Smooth muscle cell (in vitro differentiated cells): ENCODE measurements around the gene CD300A. TPM values are rescaled to one million over a fixed set of nuclear protein-coding genes. Genes with fewer than 3 reads are reported as not detected.

Experiments
- DNase-seq: peaks from one replicate; lab custom pipeline; 2025; ENCODE audit not compliant: unreplicated experiment; lab: John Stamatoyannopoulos, UW
- H2AFZ ChIP-seq: fragments of 200-600 bp; sonication (generic); 2 replicates; pipeline ENCODE4 v1.6.0; 2016; ENCODE audit warnings: antibody characterized with exemption, low read depth, mild to moderate bottlenecking
- H3F3A ChIP-seq: fragments of 200-600 bp; sonication (generic); 2 replicates; pipeline ENCODE4 v1.6.0; 2017; ENCODE audit warnings: antibody characterized with exemption, low read depth
- H3K27ac ChIP-seq: fragments of 200-600 bp; sonication (generic); 2 replicates; pipeline ENCODE4 v1.5.1; 2016; ENCODE audit warnings: low read depth, mild to moderate bottlenecking
- H3K27me3 ChIP-seq: fragments of 200-600 bp; sonication (generic); 2 replicates; pipeline ENCODE4 v1.6.1; 2016; ENCODE audit warnings: low read depth, mild to moderate bottlenecking
- H3K36me3 ChIP-seq: fragments of 200-600 bp; sonication (generic); 2 replicates; pipeline ENCODE4 v1.5.1; 2016; ENCODE audit warnings: low read depth
- H3K4me1 ChIP-seq: fragments of 200-600 bp; sonication (generic); 2 replicates; pipeline ENCODE4 v1.5.1; 2016; ENCODE audit warnings: low read depth
- H3K4me2 ChIP-seq: fragments of 200-600 bp; sonication (generic); 2 replicates; pipeline ENCODE4 v1.6.0; 2016; ENCODE audit warnings: mild to moderate bottlenecking
- H3K4me3 ChIP-seq: fragments of 200-600 bp; sonication (generic); 2 replicates; pipeline ENCODE4 v1.5.1; 2016; ENCODE audit warnings: mild to moderate bottlenecking
- H3K79me2 ChIP-seq: fragments of 200-600 bp; sonication (generic); 2 replicates; pipeline ENCODE4 v1.6.0; 2016; ENCODE audit warnings: low read depth, mild to moderate bottlenecking
- H3K9ac ChIP-seq: fragments of 200-600 bp; sonication (generic); 2 replicates; pipeline ENCODE4 v1.6.0; 2016; ENCODE audit warnings: low read depth
- H3K9me3 ChIP-seq: fragments of 200-600 bp; sonication (generic); replicated peaks from 2 replicates; pipeline ENCODE4 v1.5.1; 2016; ENCODE audit warnings: low read depth
- H4K20me1 ChIP-seq: fragments of 200-600 bp; sonication (generic); 2 replicates; pipeline ENCODE4 v1.6.0; 2016; ENCODE audit warnings: low read depth
- WGBS: methylation state at CpG from one replicate; pipeline ENCODE4 v1.1.7; 2016; ENCODE audit warnings: low lambda C conversion rate; 5-methylcytosine and 5-hydroxymethylcytosine counted together
- polyA plus RNA-seq: library from polyadenylated mRNA; unstranded; fragments of >200 nt; fragmentation: Nextera tagmentation; extraction: Ambion mirVana; gene quantifications from 2 replicates; pipeline ENCODE4 v1.2.1, GENCODE V29; 2016
- total RNA-seq: library from RNA; depleted of rRNA; stranded (reverse); fragments of >200 nt; gene quantifications from 2 replicates; pipeline ENCODE4 v1.2.3, GENCODE V29; 2014
- TF ChIP-seq, protein P1 (sequence below): fragments of 200-600 bp; sonication (generic); IDR thresholded peaks from 2 replicates; pipeline ENCODE4 v1.5.1; 2017; ENCODE audit warnings: borderline replicate concordance, mild to moderate bottlenecking, antibody characterized with exemption; ENCODE audit not compliant: insufficient read depth, poor library complexity, severe bottlenecking

Gene CD300A
- total and polyA plus RNA-seq, 2 experiments from 2014 or later = not detected

- Histone ChIP-seq H4K20me1 (no peaks in the 10 kb centered on the region), H3K9ac (no peak overlapping the region), H3K79me2 (no peaks in the 10 kb centered on the region), H3K4me2 (no peak overlapping the region), H3K9me3 (no peaks in the 10 kb centered on the region), H3K36me3 (no peaks in the 10 kb centered on the region), H2AFZ (no peak overlapping the region), H3K4me3 (no peak overlapping the region), H3F3A (no peaks in the 10 kb centered on the region), H3K27me3 (peaks cover 3% of the 10 kb centered on the region), H3K4me1 (peaks cover 6% of the 10 kb centered on the region), H3K27ac (no peak overlapping the region)
- TF ChIP-seq, protein P1, sequence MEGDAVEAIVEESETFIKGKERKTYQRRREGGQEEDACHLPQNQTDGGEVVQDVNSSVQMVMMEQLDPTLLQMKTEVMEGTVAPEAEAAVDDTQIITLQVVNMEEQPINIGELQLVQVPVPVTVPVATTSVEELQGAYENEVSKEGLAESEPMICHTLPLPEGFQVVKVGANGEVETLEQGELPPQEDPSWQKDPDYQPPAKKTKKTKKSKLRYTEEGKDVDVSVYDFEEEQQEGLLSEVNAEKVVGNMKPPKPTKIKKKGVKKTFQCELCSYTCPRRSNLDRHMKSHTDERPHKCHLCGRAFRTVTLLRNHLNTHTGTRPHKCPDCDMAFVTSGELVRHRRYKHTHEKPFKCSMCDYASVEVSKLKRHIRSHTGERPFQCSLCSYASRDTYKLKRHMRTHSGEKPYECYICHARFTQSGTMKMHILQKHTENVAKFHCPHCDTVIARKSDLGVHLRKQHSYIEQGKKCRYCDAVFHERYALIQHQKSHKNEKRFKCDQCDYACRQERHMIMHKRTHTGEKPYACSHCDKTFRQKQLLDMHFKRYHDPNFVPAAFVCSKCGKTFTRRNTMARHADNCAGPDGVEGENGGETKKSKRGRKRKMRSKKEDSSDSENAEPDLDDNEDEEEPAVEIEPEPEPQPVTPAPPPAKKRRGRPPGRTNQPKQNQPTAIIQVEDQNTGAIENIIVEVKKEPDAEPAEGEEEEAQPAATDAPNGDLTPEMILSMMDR = no peak
- no peak for DNase-seq
- 83% methylated on average over 11 of the region's 11 CpGs for WGBS
Observed at GRCh38 chr17:74466828-74467184, 372 bp downstream of the CD300A start.

- Histone ChIP-seq H3K27me3 (peaks cover 3% of the 10 kb centered on the region), H3K9ac (no peak overlapping the region), H4K20me1 (no peaks in the 10 kb centered on the region), H3K27ac (no peak overlapping the region), H2AFZ (no peak overlapping the region), H3K79me2 (no peaks in the 10 kb centered on the region), H3K36me3 (no peaks in the 10 kb centered on the region), H3K4me2 (no peak overlapping the region), H3K4me3 (no peak overlapping the region), H3F3A (no peaks in the 10 kb centered on the region), H3K9me3 (no peaks in the 10 kb centered on the region), H3K4me1 (peaks cover 6% of the 10 kb centered on the region)
- DNase-seq = no peak
- WGBS = 71% methylated on average over 19 of the region's 21 CpGs
- TF ChIP-seq, protein P1 = no peak
Observed at GRCh38 chr17:74467221-74467951, 952 bp downstream of the CD300A start.

GRCh38 chr17:74471341-74471740, 4.9 kb downstream of the CD300A start:
- TF ChIP-seq, protein P1 = no peak
- peaks cover 3% of the 10 kb centered on the region for H3K27me3 ChIP-seq
- no peak for DNase-seq
- peaks cover 6% of the 10 kb centered on the region for H3K4me1 ChIP-seq
- H3K36me3 ChIP-seq = no peaks in the 10 kb centered on the region
- no peak overlapping the region for H3K4me3 ChIP-seq
- no peaks in the 10 kb centered on the region for H3F3A ChIP-seq
- H3K4me2 ChIP-seq = no peak overlapping the region
- H3K79me2 ChIP-seq = no peaks in the 10 kb centered on the region
- H3K9me3 ChIP-seq = no peaks in the 10 kb centered on the region
- no peak overlapping the region for H2AFZ ChIP-seq
- WGBS = 82% methylated on average over 3 of the region's 3 CpGs
- H3K27ac ChIP-seq = no peak overlapping the region
- no peaks in the 10 kb centered on the region for H4K20me1 ChIP-seq
- H3K9ac ChIP-seq = no peak overlapping the region

DNA sequence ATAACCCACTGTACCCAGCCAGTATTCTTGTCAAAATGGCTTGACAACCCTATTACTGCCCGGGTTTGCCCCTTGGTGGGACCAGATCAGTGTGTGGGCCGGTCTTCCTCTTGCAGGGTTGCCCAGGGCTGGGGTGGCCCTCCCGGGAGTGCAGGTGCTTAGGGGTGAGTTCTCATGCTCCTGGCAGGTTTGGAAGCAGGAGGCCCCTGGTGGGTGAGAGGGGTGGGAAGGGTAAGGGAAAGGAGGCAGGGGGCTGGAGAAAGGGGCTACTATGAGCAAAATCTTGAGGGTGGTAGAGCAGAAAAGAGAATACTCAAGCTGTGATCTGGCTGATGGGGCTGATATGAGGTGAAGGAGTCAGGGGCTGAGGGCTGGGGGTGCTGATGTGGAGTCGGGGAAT, 6.5 kb downstream of the CD300A start:
- Histone ChIP-seq H2AFZ (no peak overlapping the region), H3K79me2 (no peaks in the 10 kb centered on the region), H3K9me3 (no peaks in the 10 kb centered on the region), H3K27ac (no peak overlapping the region), H3K9ac (no peak overlapping the region), H3K27me3 (peaks cover 3% of the 10 kb centered on the region), H3K4me2 (no peak overlapping the region), H3K4me1 (no peaks in the 10 kb centered on the region), H3F3A (no peaks in the 10 kb centered on the region), H3K4me3 (no peak overlapping the region), H3K36me3 (no peaks in the 10 kb centered on the region), H4K20me1 (no peaks in the 10 kb centered on the region)
- DNase-seq = no peak
- TF ChIP-seq, protein P1 = no peak
- 93% methylated on average over 3 of the region's 4 CpGs for WGBS
